Thoracic aorta (tissue), 2 donors: ENCODE data around the gene NADK2. TPM values are rescaled to one million over a fixed set of nuclear protein-coding genes. Genes with fewer than 3 reads are reported as not detected.
"Not testable (repeated sequence)": the region's sequence is repeated elsewhere in the genome, so short reads cannot be mapped to it uniquely, and the experiment has no call there.

ENCODE experiments used
- ATAC-seq: fragments of 150-250 bp; one replicate; pipeline ENCODE4 v1.8.0; 2017; ENCODE audit warnings: low read depth; ENCODE audit not compliant: insufficient number of reproducible peaks, low FRiP score
- DNase-seq: peaks from one replicate; pipeline ENCODE4 v3.0.0-alpha.2; 2020; ENCODE audit warnings: low spot score
- H3K27ac ChIP-seq, 2 donors: fragments of 200-600 bp; sonication (generic); 1 replicate in 1 of 2; 2 replicates in 1 of 2; pipeline ENCODE4 v1.5.1; 2016; ENCODE audit warnings: mild to moderate bottlenecking in 2 of 2, moderate library complexity in 2 of 2
- H3K27me3 ChIP-seq: fragments of 200-600 bp; sonication (generic); replicated peaks from 2 replicates; pipeline ENCODE4 v1.6.0; 2016; ENCODE audit warnings: mild to moderate bottlenecking; ENCODE audit not compliant: insufficient read depth
- H3K36me3 ChIP-seq: fragments of 200-600 bp; sonication (generic); one replicate; pipeline ENCODE4 v1.5.1; 2016
- H3K4me1 ChIP-seq, 2 donors: fragments of 200-600 bp; sonication (generic); 1 replicate in 1 of 2; 2 replicates in 1 of 2; pipeline versions ENCODE4 v1.5.1 to v1.6.0; 2016; ENCODE audit warnings: low read depth in 2 of 2, mild to moderate bottlenecking in 1 of 2; ENCODE audit not compliant: control insufficient read depth in 1 of 2
- H3K4me3 ChIP-seq: fragments of 200-600 bp; sonication (generic); 2 replicates; pipeline ENCODE4 v1.5.1; 2016; ENCODE audit warnings: mild to moderate bottlenecking
- H3K9me3 ChIP-seq: fragments of 200-600 bp; sonication (generic); 2 replicates; pipeline ENCODE4 v1.5.1; 2016
- CTCF ChIP-seq: fragments of 200-600 bp; sonication (generic); IDR thresholded peaks from one replicate; pipeline ENCODE4 v1.5.1; 2019; ENCODE audit warnings: antibody characterized with exemption
- total RNA-seq, 2 donors: library from RNA; depleted of rRNA; stranded (reverse); fragments of >200 nt; gene quantifications; one replicate each; pipeline versions ENCODE4 v1.1.0 to v1.2.3, GENCODE V29; 2016

The NADK2 gene
- total RNA-seq, 2 donors from 2014 or later = 16.2 to 31.5 TPM

GRCh38 chr5:36198281-36198680 lies 43.4 kb downstream of the NADK2 start:
- no peak overlapping the region for H3K27ac ChIP-seq
- H3K9me3 ChIP-seq = no peaks in the 10 kb centered on the region
- no peak overlapping the region for H3K4me3 ChIP-seq
- no peak for DNase-seq
- no peak for TF ChIP-seq CTCF
- peaks cover 31% of the 10 kb centered on the region for H3K36me3 ChIP-seq
- H3K27me3 ChIP-seq = no peaks in the 10 kb centered on the region
- H3K4me1 ChIP-seq = peaks cover 0 to 5% of the 10 kb centered on the region in 2 donors
- no peak for ATAC-seq

- H3K27me3 ChIP-seq = no peaks in the 10 kb centered on the region
- ATAC-seq = no peak
- TF ChIP-seq CTCF = no peak
- peaks cover 8% of the 10 kb centered on the region for H3K9me3 ChIP-seq
- peaks cover 31% of the 10 kb centered on the region for H3K36me3 ChIP-seq
- H3K4me1 ChIP-seq = no peaks in the 10 kb centered on the region
- H3K4me3 ChIP-seq = no peak overlapping the region
- DNase-seq = no peak
- H3K27ac ChIP-seq = no peak overlapping the region
These were observed 48.0 kb downstream of the NADK2 start for GRCh38 chr5:36193746-36194145.

- not testable (repeated sequence) for H3K27me3 ChIP-seq, ATAC-seq, DNase-seq, H3K4me1 ChIP-seq, H3K9me3 ChIP-seq, H3K4me3 ChIP-seq, H3K27ac ChIP-seq
- H3K36me3 ChIP-seq = peaks cover 12% of the 10 kb centered on the region
These were observed 57.3 kb downstream of the NADK2 start for GRCh38 chr5:36184408-36184807.

- no peaks in the 10 kb centered on the region for H3K9me3 ChIP-seq
- H3K27me3 ChIP-seq = no peaks in the 10 kb centered on the region
- no peak for DNase-seq
- no peak overlapping the region for H3K4me3 ChIP-seq
- no peak overlapping the region for H3K27ac ChIP-seq
- no peaks in the 10 kb centered on the region for H3K4me1 ChIP-seq
- TF ChIP-seq CTCF = no peak
- no peak for ATAC-seq
- peaks cover 6% of the 10 kb centered on the region for H3K36me3 ChIP-seq
These were observed 60.0 kb downstream of the NADK2 start for GRCh38 chr5:36181774-36182173.

GRCh38 chr5:36180556-36181350 lies 61.0 kb downstream of the NADK2 start:
- no peak for TF ChIP-seq CTCF
- H3K4me1 ChIP-seq = peaks cover 0 to 2% of the 10 kb centered on the region in 2 donors
- no peaks in the 10 kb centered on the region for H3K9me3 ChIP-seq
- H3K4me3 ChIP-seq = no peak overlapping the region
- H3K36me3 ChIP-seq = peaks cover 6% of the 10 kb centered on the region
- no peaks in the 10 kb centered on the region for H3K27me3 ChIP-seq
- no peak for DNase-seq
- no peak overlapping the region for H3K27ac ChIP-seq
- ATAC-seq = no peak
